Sigmoid colon (tissue), 7 donors: ENCODE results near the gene ISCU. TPM values are rescaled to one million over a fixed set of nuclear protein-coding genes. Genes with fewer than 3 reads are reported as not detected.

ENCODE experiments used
- DNase-seq: peaks from one replicate; pipeline ENCODE4 v3.0.0-alpha.2; 2019
- H3K27ac ChIP-seq, 4 donors: fragments of 200-600 bp; sonication (generic); one replicate each; pipeline ENCODE4 v1.5.1; 2016 to 2019; ENCODE audit warnings: mild to moderate bottlenecking in 1 of 4
- H3K27me3 ChIP-seq, 3 donors: fragments of 200-600 bp; sonication (generic); one replicate each; pipeline ENCODE4 v1.5.1; 2019; ENCODE audit warnings: mild to moderate bottlenecking in 1 of 3
- H3K36me3 ChIP-seq, 4 donors: fragments of 200-600 bp; sonication (generic); one replicate each; pipeline ENCODE4 v1.5.1; 2016 to 2019
- H3K4me1 ChIP-seq, 4 donors: fragments of 200-600 bp; sonication (generic); one replicate each; pipeline ENCODE4 v1.5.1; 2017 to 2019
- H3K4me3 ChIP-seq, 4 donors: fragments of 200-600 bp; sonication (generic); one replicate each; pipeline ENCODE4 v1.5.1; 2017 to 2019; ENCODE audit warnings: mild to moderate bottlenecking in 2 of 4, moderate library complexity in 1 of 4
- H3K9me3 ChIP-seq, 4 donors: fragments of 200-600 bp in 3 of 4; sonication (generic) in 3 of 4; one replicate each; pipeline versions ENCODE4 v1.5.1 to v1.6.1; 2013 to 2019
- CTCF ChIP-seq, 4 experiments: fragments of 450-650 bp in 3 of 4; fragments of 200-600 bp in 1 of 4; IDR thresholded peaks; one replicate each; pipeline ENCODE4 v1.5.1; 2016 to 2019; ENCODE audit warnings: antibody characterized with exemption in 4 of 4, mild to moderate bottlenecking in 3 of 4, moderate library complexity in 2 of 4
- EP300 ChIP-seq, 4 donors: sonication (generic); formaldehyde crosslinking; IDR thresholded peaks; one replicate each; pipeline ENCODE4 v1.6.1; 2017; ENCODE audit warnings: antibody characterized with exemption in 4 of 4
- POLR2A ChIP-seq, 2 donors: fragments of 450-650 bp; IDR thresholded peaks; one replicate each; pipeline ENCODE4 v1.6.1; 2016; ENCODE audit warnings: antibody characterized with exemption in 2 of 2, mild to moderate bottlenecking in 2 of 2, moderate library complexity in 2 of 2
- POLR2AphosphoS5 ChIP-seq, 4 donors: sonication (generic); formaldehyde crosslinking; IDR thresholded peaks; one replicate each; pipeline ENCODE4 v1.6.1; 2017; ENCODE audit warnings: antibody characterized with exemption in 4 of 4
- WGBS, 2 donors: extraction: QIAGEN DNeasy Blood & Tissue Kit; methylation state at CpG; one replicate each; pipeline ENCODE4 v1.1.7; 2013; 5-methylcytosine and 5-hydroxymethylcytosine counted together
- intact Hi-C: fragments of 100-400 bp; cut with DNase I; formaldehyde crosslinking; loops from one replicate; pipeline ENCODE4 v1.15.1; 2023
- polyA plus RNA-seq, 3 donors: library from polyadenylated mRNA; stranded (reverse); fragments of 200-250 nt; gene quantifications; one replicate each; pipeline ENCODE4 v1.2.3, GENCODE V29; 2013
- total RNA-seq, 4 donors: library from RNA; depleted of rRNA; stranded (reverse); fragments of >200 nt; gene quantifications; one replicate each; pipeline ENCODE4 v1.1.0, GENCODE V29; 2016
- donor health status: healthy with polysubstance abuse.
- donor health status: Bipolar disorder and iron deficiency.
- donor health status: healthy.

Gene ISCU
- total and polyA plus RNA-seq, 7 donors = 117 to 294 (median 237) TPM

GRCh38 chr12:108602976-108603704 lies 40.7 kb downstream of the ISCU start:
- no peak for DNase-seq
- Histone ChIP-seq H3K9me3 (no peaks in the 10 kb centered on the region), H3K4me3 (no peak overlapping the region), H3K27ac (no peak overlapping the region), H3K4me1 (no peaks in the 10 kb centered on the region), H3K27me3 (no peaks in the 10 kb centered on the region), H3K36me3 (no peaks in the 10 kb centered on the region)
- intact Hi-C loops = no loop called here
- 89 to 91% methylated on average over 15 of the region's 15 CpGs for WGBS, 2 donors
- TF ChIP-seq POLR2A (IDR thresholded peaks at IDR 0.05) = no peak
- TF ChIP-seq EP300 (IDR thresholded peaks at IDR 0.05) = no peak
- no peak for TF ChIP-seq POLR2AphosphoS5 (IDR thresholded peaks at IDR 0.05)
- TF ChIP-seq CTCF (IDR thresholded peaks at IDR 0.05) = no peak

GRCh38 chr12:108603743-108604142 lies 41.3 kb downstream of the ISCU start:
- WGBS, 2 donors = 72 to 86% methylated on average over 4 of the region's 4 CpGs
- Histone ChIP-seq H3K9me3 (no peaks in the 10 kb centered on the region), H3K27me3 (no peaks in the 10 kb centered on the region)

GRCh38 chr12:108604208-108604941 lies 42.0 kb downstream of the ISCU start:
- Histone ChIP-seq H3K4me1 (peaks cover 0 to 1% (median under 1%) of the 10 kb centered on the region in 4 donors), H3K36me3 (no peaks in the 10 kb centered on the region), H3K9me3 (no peaks in the 10 kb centered on the region), H3K27me3 (no peaks in the 10 kb centered on the region), H3K27ac (no peak overlapping the region), H3K4me3 (no peak overlapping the region)
- WGBS, 2 donors = 39 to 64% methylated on average over 14 of the region's 14 CpGs
- intact Hi-C loops = no loop called here
- no peak for DNase-seq
- TF ChIP-seq EP300 (IDR thresholded peaks at IDR 0.05) = no peak
- no peak for TF ChIP-seq POLR2A (IDR thresholded peaks at IDR 0.05)
- no peak for TF ChIP-seq POLR2AphosphoS5 (IDR thresholded peaks at IDR 0.05)
- TF ChIP-seq CTCF (IDR thresholded peaks at IDR 0.05) = no peak

More at GRCh38 chr12:108603743-108604142, 41.3 kb downstream of the ISCU start:
- Histone ChIP-seq H3K4me1 (no peaks in the 10 kb centered on the region), H3K36me3 (no peaks in the 10 kb centered on the region), H3K4me3 (no peak overlapping the region), H3K27ac (no peak overlapping the region)
- no peak for TF ChIP-seq CTCF (IDR thresholded peaks at IDR 0.05)
- no peak for TF ChIP-seq POLR2A (IDR thresholded peaks at IDR 0.05)
- no peak for TF ChIP-seq POLR2AphosphoS5 (IDR thresholded peaks at IDR 0.05)
- TF ChIP-seq EP300 (IDR thresholded peaks at IDR 0.05) = no peak
- DNase-seq = no peak
- intact Hi-C loops = no loop called here

GRCh38 chr12:108605000-108605689 lies 42.7 kb downstream of the ISCU start:
- no peak overlapping the region for H3K27ac ChIP-seq
- TF ChIP-seq EP300 (IDR thresholded peaks at IDR 0.05) = no peak
- TF ChIP-seq POLR2A (IDR thresholded peaks at IDR 0.05) = no peak
- no peak for TF ChIP-seq POLR2AphosphoS5 (IDR thresholded peaks at IDR 0.05)
- TF ChIP-seq CTCF (IDR thresholded peaks at IDR 0.05) = no peak
- no peak for DNase-seq
- H3K9me3 ChIP-seq = no peaks in the 10 kb centered on the region
- H3K27me3 ChIP-seq = no peaks in the 10 kb centered on the region
- no peaks in the 10 kb centered on the region for H3K36me3 ChIP-seq
- peaks cover 0 to 7% (median 3%) of the 10 kb centered on the region in 4 donors for H3K4me1 ChIP-seq
- intact Hi-C loops = no loop called here
- 46 to 80% methylated on average over 3 of the region's 3 CpGs for WGBS, 2 donors
- no peak overlapping the region for H3K4me3 ChIP-seq
